ENCODE data around the gene ALDH1A3.
A peak's percentile ranks its signal among the peaks of the same experiment; 100 is the strongest.

Gene ALDH1A3

GRCh38 chr15:100929641-100930042, 50.0 kb downstream of the ALDH1A3 start:
- no peak for DNase-seq (ENCODE audit: low spot score)
- TF ChIP-seq CTCF (IDR thresholded peaks at IDR 0.05; ENCODE audit: borderline replicate concordance, control extremely low read depth, extremely low read depth, insufficient read depth, missing control alignments) = no peak
- in situ Hi-C loops (cut with MboI; ENCODE audit: low sequenced_read_pairs, unreplicated experiment) = no loop called here

GRCh38 chr15:100930306-100930848, 50.7 kb downstream of the ALDH1A3 start:
- TF ChIP-seq CTCF (IDR thresholded peaks at IDR 0.05; ENCODE audit: borderline replicate concordance, control extremely low read depth, extremely low read depth, insufficient read depth, missing control alignments) = no peak
- DNase-seq (ENCODE audit: low spot score) = no peak
- in situ Hi-C loops (cut with MboI; ENCODE audit: low sequenced_read_pairs, unreplicated experiment) = no loop called here

- in situ Hi-C loops (cut with MboI; ENCODE audit: low sequenced_read_pairs, unreplicated experiment) = no loop called here
- no peak for TF ChIP-seq CTCF (IDR thresholded peaks at IDR 0.05; ENCODE audit: borderline replicate concordance, control extremely low read depth, extremely low read depth, insufficient read depth, missing control alignments)
- peak; percentile 70 for DNase-seq (ENCODE audit: low spot score)
Observed at GRCh38 chr15:100931143-100931890, 51.7 kb downstream of the ALDH1A3 start.

- in situ Hi-C loops (cut with MboI; ENCODE audit: low sequenced_read_pairs, unreplicated experiment) = no loop called here
- no peak for TF ChIP-seq CTCF (IDR thresholded peaks at IDR 0.05; ENCODE audit: borderline replicate concordance, control extremely low read depth, extremely low read depth, insufficient read depth, missing control alignments)
- no peak for DNase-seq (ENCODE audit: low spot score)
Observed at GRCh38 chr15:100932676-100933348, 53.2 kb downstream of the ALDH1A3 start.

- TF ChIP-seq CTCF (IDR thresholded peaks at IDR 0.05; ENCODE audit: borderline replicate concordance, control extremely low read depth, extremely low read depth, insufficient read depth, missing control alignments) = no peak
- no peak for DNase-seq (ENCODE audit: low spot score)
- in situ Hi-C loops (cut with MboI; ENCODE audit: low sequenced_read_pairs, unreplicated experiment) = no loop called here
Observed at GRCh38 chr15:100934166-100934565, 54.5 kb downstream of the ALDH1A3 start.

- no peak for DNase-seq (ENCODE audit: low spot score)
- in situ Hi-C loops (cut with MboI; ENCODE audit: low sequenced_read_pairs, unreplicated experiment) = no loop called here
- no peak for TF ChIP-seq CTCF (IDR thresholded peaks at IDR 0.05; ENCODE audit: borderline replicate concordance, control extremely low read depth, extremely low read depth, insufficient read depth, missing control alignments)
Observed at GRCh38 chr15:100934726-100935125, 55.1 kb downstream of the ALDH1A3 start.
